Measurements from ENCODE around the gene ANKRA2. TPM values are rescaled to one million over a fixed set of nuclear protein-coding genes. Genes with fewer than 3 reads are reported as not detected.

ANKRA2 gene
- total and polyA plus RNA-seq, 2 donors (not counting 3 experiments of a cell fraction or from before 2014, with no cell fraction given), result 8.6 to 19.5 TPM

- POLR2A ChIA-PET, result no interaction called here
- no TSS peak for BruUV-seq (replicated peaks)
- CTCF ChIA-PET, result no interaction called here
- no peaks in the 10 kb centered on the region for H3K9me1 ChIP-seq (replicated peaks; ENCODE audit: control insufficient read depth, extremely low read depth, insufficient read depth, low read length)
- no peak for FAIRE-seq
- H3K27ac ChIP-seq (ENCODE audit: insufficient read depth, low read depth, low read length), result no peak overlapping the region
- no peaks in the 10 kb centered on the region for H3K79me2 ChIP-seq (ENCODE audit: control insufficient read depth, insufficient read depth, low read length)
- peaks cover 6% of the 10 kb centered on the region for H3K4me1 ChIP-seq (ENCODE audit: control insufficient read depth, extremely low read depth, insufficient read depth, low read length)
- intact Hi-C loops (cut with micrococcal nuclease) (no loop called here), dilution Hi-C loops (cut with MboI; ENCODE audit: extremely low pct_ligation_motif_present, low sequenced_read_pairs) (no loop called here)
- H3K36me3 ChIP-seq (ENCODE audit: control insufficient read depth in 2 of 2, extremely low read depth in 1 of 2, insufficient read depth in 2 of 2, low read length in 2 of 2), result no peaks in the 10 kb centered on the region
- no peak overlapping the region for H3K9ac ChIP-seq (replicated peaks; ENCODE audit: extremely low read depth, insufficient read depth, low read length)
- no peak overlapping the region for H3K4me3 ChIP-seq (replicated peaks in 1 of 3; ENCODE audit: insufficient read depth in 1 of 3, low read depth in 1 of 3, low read length in 3 of 3)
- no peak for DNase-seq (ENCODE audit: low read depth, low spot score)
- H2AFZ ChIP-seq (ENCODE audit: low read depth, low read length), result no peak overlapping the region
- H3K27me3 ChIP-seq (ENCODE audit: control insufficient read depth in 2 of 2, insufficient read depth in 2 of 2, low read length in 2 of 2), result no peaks in the 10 kb centered on the region
- no peak overlapping the region for H3K4me2 ChIP-seq (ENCODE audit: insufficient read depth, low read length)
- no peak for TF ChIP-seq CTCF (IDR thresholded peaks at IDR 0.05; ENCODE audit: extremely low read depth in 1 of 2, insufficient read depth in 1 of 2, low read depth in 1 of 2, low read length in 2 of 2)
- TF ChIP-seq FOS (IDR thresholded peaks at IDR 0.05; ENCODE audit: borderline replicate concordance, insufficient read depth, low read length), result no peak
- no peak for TF ChIP-seq POLR2AphosphoS5 (IDR thresholded peaks at IDR 0.05; ENCODE audit: insufficient read depth, low read depth, low read length)
- TF ChIP-seq MYC (IDR thresholded peaks at IDR 0.05; ENCODE audit: low read depth, low read length), result no peak
- H3K9me3 ChIP-seq (replicated peaks; ENCODE audit: control insufficient read depth, insufficient read depth, low read length), result no peaks in the 10 kb centered on the region
- H4K20me1 ChIP-seq (replicated peaks; ENCODE audit: control insufficient read depth, extremely low read depth, insufficient read depth, low read length), result no peaks in the 10 kb centered on the region
Measured at GRCh38 chr5:73612799-73613198, 47.4 kb upstream of the ANKRA2 start.

- Histone ChIP-seq H3K79me2 (ENCODE audit: control insufficient read depth, insufficient read depth, low read length) (no peaks in the 10 kb centered on the region), H3K9ac (replicated peaks; ENCODE audit: extremely low read depth, insufficient read depth, low read length) (no peak overlapping the region), H3K4me3 (replicated peaks in 1 of 3; ENCODE audit: insufficient read depth in 1 of 3, low read depth in 1 of 3, low read length in 3 of 3) (no peak overlapping the region), H2AFZ (ENCODE audit: low read depth, low read length) (no peak overlapping the region), H3K4me2 (ENCODE audit: insufficient read depth, low read length) (peak overlapping the region; percentile 35), H3K9me1 (replicated peaks; ENCODE audit: control insufficient read depth, extremely low read depth, insufficient read depth, low read length) (no peaks in the 10 kb centered on the region), H3K27ac (ENCODE audit: insufficient read depth, low read depth, low read length) (peak overlapping the region; percentile 84), H3K27me3 (ENCODE audit: control insufficient read depth in 2 of 2, insufficient read depth in 2 of 2, low read length in 2 of 2) (no peaks in the 10 kb centered on the region), H3K9me3 (replicated peaks; ENCODE audit: control insufficient read depth, insufficient read depth, low read length) (no peaks in the 10 kb centered on the region), H4K20me1 (replicated peaks; ENCODE audit: control insufficient read depth, extremely low read depth, insufficient read depth, low read length) (no peaks in the 10 kb centered on the region), H3K36me3 (ENCODE audit: control insufficient read depth in 2 of 2, extremely low read depth in 1 of 2, insufficient read depth in 2 of 2, low read length in 2 of 2) (no peaks in the 10 kb centered on the region), H3K4me1 (ENCODE audit: control insufficient read depth, extremely low read depth, insufficient read depth, low read length) (peaks cover 46% of the 10 kb centered on the region)
- ChIA-PET CTCF (interaction anchor here (0.9 to 1.0 kb wide), 2 partner anchors 26 to 38 kb away, joined by 3 read pairs; no protein-coding TSS in a partner anchor), POLR2A (interaction anchor here (1.4 kb wide), 1 partner anchor 10 kb away, joined by 4 read pairs; no protein-coding TSS in a partner anchor)
- no TSS peak for BruUV-seq (replicated peaks)
- dilution Hi-C loops (cut with MboI; ENCODE audit: extremely low pct_ligation_motif_present, low sequenced_read_pairs), result no loop called here
- intact Hi-C loops (cut with micrococcal nuclease), result no loop called here
- TF ChIP-seq JUN (IDR thresholded peaks at IDR 0.05; ENCODE audit: borderline replicate concordance, insufficient read depth, insufficient read length, low read depth) (no peak), MYC (IDR thresholded peaks at IDR 0.05; ENCODE audit: low read depth, low read length) (no peak), EZH2 (IDR thresholded peaks at IDR 0.05; ENCODE audit: borderline replicate concordance, low read depth, low read length, severe bottlenecking) (no peak), FOS (IDR thresholded peaks at IDR 0.05; ENCODE audit: borderline replicate concordance, insufficient read depth, low read length) (no peak), MAX (IDR thresholded peaks at IDR 0.05; ENCODE audit: insufficient read depth, insufficient read length) (no peak), POLR2A (IDR thresholded peaks at IDR 0.05; ENCODE audit: low read depth, low read length) (no peak), POLR2AphosphoS5 (IDR thresholded peaks at IDR 0.05; ENCODE audit: insufficient read depth, low read depth, low read length) (no peak)
- DNase-seq (ENCODE audit: low read depth, low spot score) (no peak), FAIRE-seq (no peak)
Measured at GRCh38 chr5:73607228-73607627, 41.8 kb upstream of the ANKRA2 start.
